HG03571 (cell line): ENCODE data around the gene LAMC1.

Experiments
- ATAC-seq: cut with Tn5 transposase; IDR thresholded peaks from one replicate; pipeline ENCODE4 v1.9.1; 2021; ENCODE audit not compliant: unreplicated experiment

LAMC1 gene

GRCh38 chr1:183019860-183020259, 3.4 kb upstream of the LAMC1 start:
- ATAC-seq = no peak

- ATAC-seq = no peak
Measured at GRCh38 chr1:183021405-183022201, 1.6 kb upstream of the LAMC1 start.

GRCh38 chr1:183022202-183023145, 746 bp upstream of the LAMC1 start:
- ATAC-seq = peak; percentile 51

- peak; percentile 60 for ATAC-seq
Measured at GRCh38 chr1:183023601-183024316, 539 bp downstream of the LAMC1 start.

- ATAC-seq = no peak
Measured at GRCh38 chr1:183024317-183025009, 1.2 kb downstream of the LAMC1 start.

- no peak for ATAC-seq
Measured at GRCh38 chr1:183025010-183025337, 1.8 kb downstream of the LAMC1 start.

- ATAC-seq = no peak
Measured at GRCh38 chr1:183025782-183026774, 2.9 kb downstream of the LAMC1 start.

- ATAC-seq = no peak
Measured at GRCh38 chr1:183027031-183027430, 3.8 kb downstream of the LAMC1 start.

GRCh38 chr1:183027791-183028190, 4.6 kb downstream of the LAMC1 start:
- no peak for ATAC-seq

- ATAC-seq = no peak
Measured at GRCh38 chr1:183029591-183030000, 6.4 kb downstream of the LAMC1 start.

- ATAC-seq = no peak
Measured at GRCh38 chr1:183030053-183030452, 6.8 kb downstream of the LAMC1 start.

GRCh38 chr1:183032122-183032921, 9.1 kb downstream of the LAMC1 start:
- ATAC-seq = no peak

GRCh38 chr1:183033205-183033604, 10.0 kb downstream of the LAMC1 start:
- no peak for ATAC-seq

- ATAC-seq = no peak
Measured at GRCh38 chr1:183034682-183035081, 11.5 kb downstream of the LAMC1 start.

GRCh38 chr1:183038333-183038866, 15.2 kb downstream of the LAMC1 start:
- ATAC-seq = no peak

GRCh38 chr1:183038913-183039312, 15.7 kb downstream of the LAMC1 start:
- ATAC-seq = no peak

- ATAC-seq = no peak
Measured at GRCh38 chr1:183039330-183039729, 16.1 kb downstream of the LAMC1 start.

- ATAC-seq = no peak
Measured at GRCh38 chr1:183039985-183040447, 16.8 kb downstream of the LAMC1 start.
